Heart left ventricle (tissue), 13 donors: ENCODE results near the gene RHPN2.

Source experiments
- POLR2A ChIP-seq, 2 donors: fragments of 450-650 bp; IDR thresholded peaks; one replicate each; pipeline ENCODE4 v1.6.1; 2017; ENCODE audit warnings: antibody characterized with exemption in 2 of 2, mild to moderate bottlenecking in 2 of 2, moderate library complexity in 2 of 2
- TF ChIP-seq, protein P1 (sequence below), 12 donors: fragments of 200-600 bp; sonication (generic) in 4 of 12; IDR thresholded peaks; one replicate each; pipeline versions ENCODE4 v1.5.0 to v1.8.0; 2018 to 2022; ENCODE audit warnings: antibody characterized with exemption in 12 of 12, mild to moderate bottlenecking in 5 of 12
- donor health status: ischemic (EF 13 %, LVEDD 7.1; RV severe dilation, severe dysfunction).
- donor health status: DM: no; HTN: yes; CAD: no.
- donor health status: DM: no; HTN: no; CAD: no.
- donor health status: ischemic (EF 25% LVEDD 6.9; RV normal size, moderate dysfunction).
- donor health status: ischemic (EF 25% LVEDD 5.7; RV mildly dilated, moderate dysfunction).
- donor health status: ischemic (EF 35%, LVEDD 5.7; RV mildly dilated, moderate dysfunction).
- donor health status: nonischemic (EF 11% LVEDD 7.7; RV severe dilation, severe dysfunction).
- donor health status: DM: yes; HTN: yes; CAD: no.
- donor health status: PGD.
- donor health status: ischemic (EF 29% LVEDD 5.4; RV normal size, mild dysfunction).
- donor health status: nonischemic (EF 23%, LVEDD 6.1; RV moderate dilation, normal function).

DNA sequence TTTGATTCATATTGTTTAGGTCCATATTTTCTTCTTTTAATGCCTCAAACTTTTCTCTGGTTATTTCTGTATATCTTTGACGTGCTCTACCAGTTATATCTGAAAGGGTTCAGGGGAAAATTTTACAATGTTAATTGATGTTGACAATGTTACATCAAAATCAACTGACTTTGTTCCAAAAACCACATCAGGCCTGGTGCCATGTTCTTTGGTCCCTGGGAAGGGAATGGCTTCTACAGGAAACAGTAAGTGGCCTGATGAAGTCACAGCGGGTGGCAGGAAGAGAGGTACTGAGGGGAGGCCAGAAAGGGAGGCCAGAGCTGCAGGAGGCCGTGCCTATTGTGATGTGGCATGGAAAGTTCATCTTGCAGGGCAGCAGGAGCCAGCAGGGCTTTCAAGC is 131.1 kb downstream of the RHPN2 start:
- TF ChIP-seq, protein P1, sequence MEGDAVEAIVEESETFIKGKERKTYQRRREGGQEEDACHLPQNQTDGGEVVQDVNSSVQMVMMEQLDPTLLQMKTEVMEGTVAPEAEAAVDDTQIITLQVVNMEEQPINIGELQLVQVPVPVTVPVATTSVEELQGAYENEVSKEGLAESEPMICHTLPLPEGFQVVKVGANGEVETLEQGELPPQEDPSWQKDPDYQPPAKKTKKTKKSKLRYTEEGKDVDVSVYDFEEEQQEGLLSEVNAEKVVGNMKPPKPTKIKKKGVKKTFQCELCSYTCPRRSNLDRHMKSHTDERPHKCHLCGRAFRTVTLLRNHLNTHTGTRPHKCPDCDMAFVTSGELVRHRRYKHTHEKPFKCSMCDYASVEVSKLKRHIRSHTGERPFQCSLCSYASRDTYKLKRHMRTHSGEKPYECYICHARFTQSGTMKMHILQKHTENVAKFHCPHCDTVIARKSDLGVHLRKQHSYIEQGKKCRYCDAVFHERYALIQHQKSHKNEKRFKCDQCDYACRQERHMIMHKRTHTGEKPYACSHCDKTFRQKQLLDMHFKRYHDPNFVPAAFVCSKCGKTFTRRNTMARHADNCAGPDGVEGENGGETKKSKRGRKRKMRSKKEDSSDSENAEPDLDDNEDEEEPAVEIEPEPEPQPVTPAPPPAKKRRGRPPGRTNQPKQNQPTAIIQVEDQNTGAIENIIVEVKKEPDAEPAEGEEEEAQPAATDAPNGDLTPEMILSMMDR (IDR thresholded peaks at IDR 0.05) = no peak
- TF ChIP-seq POLR2A (IDR thresholded peaks at IDR 0.05) = no peak
